CD8-positive, alpha-beta memory T cell (primary cell): Measurements from ENCODE around the gene TFAP2A. TPM values are rescaled to one million over a fixed set of nuclear protein-coding genes. Genes with fewer than 3 reads are reported as not detected.

ENCODE experiments used
- CTCF ChIA-PET: fragments of 350-600 bp; sonication (Branson Sonifier 250); formaldehyde crosslinking; loops from one replicate; lab custom pipeline; 2021; ENCODE audit warnings: antibody characterized with exemption; lab: Charles Lee
- POLR2A ChIA-PET: fragments of 350-600 bp; sonication (Branson Sonifier 250); formaldehyde crosslinking; loops from one replicate; lab custom pipeline; 2021; ENCODE audit warnings: antibody characterized with exemption; lab: Charles Lee
- DNase-seq, 5 donors: peaks; one replicate each; pipeline versions ENCODE4 v3.0.0 to v3.0.0-alpha.2; 2020 to 2022; ENCODE audit warnings: mixed read lengths in 1 of 5
- H3K27ac ChIP-seq: one replicate; pipeline ENCODE4 v1.7.0; 2013; ENCODE audit warnings: low read depth, mild to moderate bottlenecking, low read length, moderate library complexity
- H3K27me3 ChIP-seq: 2 replicates; pipeline ENCODE4 v1.7.0; 2013; ENCODE audit warnings: low read length, mild to moderate bottlenecking; ENCODE audit not compliant: insufficient read depth, poor library complexity, severe bottlenecking
- H3K36me3 ChIP-seq: 2 replicates; pipeline ENCODE4 v1.7.0; 2013; ENCODE audit warnings: mild to moderate bottlenecking, low read length, moderate library complexity; ENCODE audit not compliant: insufficient read depth
- H3K4me1 ChIP-seq: 2 replicates; pipeline ENCODE4 v1.7.0; 2013; ENCODE audit warnings: mild to moderate bottlenecking, low read length, moderate library complexity; ENCODE audit not compliant: insufficient read depth
- H3K4me3 ChIP-seq: 2 replicates; pipeline ENCODE4 v1.7.0; 2013; ENCODE audit warnings: mild to moderate bottlenecking, low read length
- H3K9me3 ChIP-seq: 2 replicates; pipeline ENCODE4 v1.7.0; 2013; ENCODE audit warnings: mild to moderate bottlenecking, low read length
- H3K27ac Mint-ChIP-seq, 8 donors: one replicate each; pipeline ENCODE4 v1.8.0; 2020 to 2021; ENCODE audit warnings: mixed read lengths in 8 of 8, mild to moderate bottlenecking in 6 of 8, inconsistent platforms in 3 of 8, moderate library complexity in 3 of 8
- H3K27me3 Mint-ChIP-seq, 2 donors: one replicate each; pipeline ENCODE4 v1.8.0; 2020 to 2021; ENCODE audit warnings: mixed read lengths in 2 of 2, mild to moderate bottlenecking in 1 of 2, moderate library complexity in 1 of 2
- H3K36me3 Mint-ChIP-seq, 3 donors: one replicate each; pipeline ENCODE4 v1.8.0; 2020 to 2021; ENCODE audit warnings: mixed read lengths in 3 of 3, inconsistent platforms in 1 of 3, mild to moderate bottlenecking in 1 of 3
- H3K4me1 Mint-ChIP-seq, 3 donors: one replicate each; pipeline ENCODE4 v1.8.0; 2020 to 2021; ENCODE audit warnings: mixed read lengths in 3 of 3, inconsistent platforms in 1 of 3, mild to moderate bottlenecking in 1 of 3
- H3K4me3 Mint-ChIP-seq, 7 donors: one replicate each; pipeline ENCODE4 v1.8.0; 2020 to 2021; ENCODE audit warnings: mixed read lengths in 7 of 7, mild to moderate bottlenecking in 6 of 7, moderate library complexity in 4 of 7, inconsistent platforms in 2 of 7
- H3K9me3 Mint-ChIP-seq, 5 donors: one replicate each; pipeline ENCODE4 v1.8.0; 2020 to 2022; ENCODE audit warnings: mixed read lengths in 5 of 5, mild to moderate bottlenecking in 3 of 5, moderate library complexity in 2 of 5, inconsistent platforms in 1 of 5
- polyA plus RNA-seq: library from polyadenylated mRNA; unstranded; fragments of 300-500 nt; fragmentation: Illumina TruSeq; gene quantifications from one replicate; pipeline ENCODE4 v1.2.3, GENCODE V29; 2021
- total RNA-seq, 2 experiments: library from RNA; stranded (reverse); gene quantifications; one replicate each; pipeline ENCODE4 v1.2.3, GENCODE V29; 2021

Gene TFAP2A
- total and polyA plus RNA-seq, 3 experiments from 2014 or later, result not detected

DNA sequence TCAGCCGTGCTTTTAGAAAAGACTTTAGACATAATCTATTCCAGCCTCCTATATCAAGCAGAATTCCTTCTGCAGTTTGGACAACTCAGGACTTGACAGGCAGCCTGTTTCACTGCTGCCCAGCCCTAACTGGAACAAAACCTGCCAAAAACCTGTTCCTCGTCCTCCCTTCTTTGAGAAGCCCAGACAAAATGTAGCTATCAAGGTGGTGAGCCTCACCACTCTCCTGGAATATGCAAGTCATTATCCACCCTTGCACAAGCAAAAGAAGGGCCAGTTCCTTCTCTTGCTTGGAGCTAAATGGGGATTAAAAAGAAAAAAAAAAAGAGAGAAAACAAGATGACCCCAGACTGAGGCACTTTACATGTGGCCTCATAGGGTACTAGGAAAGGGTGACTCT, 64.2 kb downstream of the TFAP2A start:
- Mint-ChIP-seq H3K36me3 (no peaks in the 10 kb centered on the region), H3K27me3 (peaks cover 10 to 11% of the 10 kb centered on the region in 2 donors), H3K9me3 (peaks cover 0 to 10% (median 0%) of the 10 kb centered on the region in 5 donors), H3K4me3 (no peak overlapping the region), H3K27ac (no peak overlapping the region), H3K4me1 (no peaks in the 10 kb centered on the region)
- Histone ChIP-seq H3K4me1 (no peaks in the 10 kb centered on the region), H3K27ac (no peak overlapping the region), H3K27me3 (no peaks in the 10 kb centered on the region), H3K4me3 (no peak overlapping the region), H3K36me3 (no peaks in the 10 kb centered on the region), H3K9me3 (no peaks in the 10 kb centered on the region)
- CTCF ChIA-PET, result no interaction called here
- POLR2A ChIA-PET, result no interaction called here
- DNase-seq, result no peak

DNA sequence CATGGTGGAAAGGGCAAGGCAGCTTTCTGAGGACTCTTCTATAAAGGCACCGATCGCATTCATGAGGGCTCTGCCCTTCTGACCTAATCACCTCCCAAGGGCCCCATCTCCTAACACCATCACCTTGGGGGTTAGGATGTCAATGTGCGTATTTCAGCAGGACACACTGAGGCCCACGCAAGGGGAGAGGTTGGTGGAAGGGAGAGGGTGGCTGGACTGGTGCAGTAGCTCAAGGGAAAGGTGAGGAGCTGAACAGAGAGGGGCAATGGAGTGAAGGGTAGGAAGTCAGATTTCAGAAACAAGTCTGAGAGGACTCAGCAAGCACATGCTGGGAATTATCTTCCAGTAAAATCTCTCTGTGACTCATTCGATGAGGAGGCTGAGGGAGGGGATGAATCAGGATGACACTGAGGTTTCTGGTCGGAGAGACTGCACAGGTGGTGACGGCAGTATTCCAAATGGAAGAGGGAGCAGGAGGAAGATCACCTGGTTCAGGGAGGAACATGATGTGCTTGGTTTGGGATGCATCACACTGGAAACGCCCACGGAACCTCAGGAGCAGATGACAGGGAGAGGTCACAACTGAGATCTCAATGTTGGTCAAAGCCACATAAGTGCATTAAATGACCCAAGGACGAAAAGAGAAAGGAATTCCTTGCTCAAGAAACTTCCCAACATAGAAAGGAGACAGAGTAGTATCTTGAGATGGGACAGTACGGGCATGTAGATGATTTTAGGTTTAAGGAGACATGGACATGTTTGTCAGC, 67.1 kb downstream of the TFAP2A start:
- ChIA-PET CTCF (no interaction called here), POLR2A (no interaction called here)
- Histone ChIP-seq H3K36me3 (no peaks in the 10 kb centered on the region), H3K27me3 (no peaks in the 10 kb centered on the region), H3K4me1 (no peaks in the 10 kb centered on the region), H3K27ac (no peak overlapping the region), H3K9me3 (no peaks in the 10 kb centered on the region), H3K4me3 (no peak overlapping the region)
- H3K36me3 Mint-ChIP-seq, result no peaks in the 10 kb centered on the region
- H3K27me3 Mint-ChIP-seq, result peaks cover 3% of the 10 kb centered on the region in 2 donors
- no peak overlapping the region for H3K27ac Mint-ChIP-seq
- H3K4me3 Mint-ChIP-seq, result peak overlapping the region in 1 of 7 donors; percentile 4
- no peak for DNase-seq
- H3K4me1 Mint-ChIP-seq, result no peaks in the 10 kb centered on the region
- H3K9me3 Mint-ChIP-seq, result peaks cover 0 to 7% (median 0%) of the 10 kb centered on the region in 5 donors

Other genes with a start within 250 kb of the TFAP2A start
- gene GCNT2, start 106.3 kb upstream of the TFAP2A start, total RNA-seq, result 1 to 10 TPM; 1.3 to 1.4 TPM
- gene GCNT2, start 106.3 kb upstream of the TFAP2A start, polyA plus RNA-seq, result 1.4 TPM